ENCODE measurements around the gene INCENP. TPM values are rescaled to one million over a fixed set of nuclear protein-coding genes. Genes with fewer than 3 reads are reported as not detected.

The INCENP gene
- total and polyA plus RNA-seq, 4 donors, result 2.4 to 34.4 (median 4.7) TPM

- WGBS, result 90% methylated on average over 16 of the region's 16 CpGs
- peaks cover 0 to 16% (median 2%) of the 10 kb centered on the region in 4 donors for H3K36me3 ChIP-seq (ENCODE audit: control insufficient read depth in 4 of 4, insufficient read depth in 3 of 4, low read depth in 1 of 4, low read length in 3 of 4)
- no peak for TF ChIP-seq ATF3 (IDR thresholded peaks at IDR 0.05)
- TF ChIP-seq, protein P1, sequence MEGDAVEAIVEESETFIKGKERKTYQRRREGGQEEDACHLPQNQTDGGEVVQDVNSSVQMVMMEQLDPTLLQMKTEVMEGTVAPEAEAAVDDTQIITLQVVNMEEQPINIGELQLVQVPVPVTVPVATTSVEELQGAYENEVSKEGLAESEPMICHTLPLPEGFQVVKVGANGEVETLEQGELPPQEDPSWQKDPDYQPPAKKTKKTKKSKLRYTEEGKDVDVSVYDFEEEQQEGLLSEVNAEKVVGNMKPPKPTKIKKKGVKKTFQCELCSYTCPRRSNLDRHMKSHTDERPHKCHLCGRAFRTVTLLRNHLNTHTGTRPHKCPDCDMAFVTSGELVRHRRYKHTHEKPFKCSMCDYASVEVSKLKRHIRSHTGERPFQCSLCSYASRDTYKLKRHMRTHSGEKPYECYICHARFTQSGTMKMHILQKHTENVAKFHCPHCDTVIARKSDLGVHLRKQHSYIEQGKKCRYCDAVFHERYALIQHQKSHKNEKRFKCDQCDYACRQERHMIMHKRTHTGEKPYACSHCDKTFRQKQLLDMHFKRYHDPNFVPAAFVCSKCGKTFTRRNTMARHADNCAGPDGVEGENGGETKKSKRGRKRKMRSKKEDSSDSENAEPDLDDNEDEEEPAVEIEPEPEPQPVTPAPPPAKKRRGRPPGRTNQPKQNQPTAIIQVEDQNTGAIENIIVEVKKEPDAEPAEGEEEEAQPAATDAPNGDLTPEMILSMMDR (IDR thresholded peaks at IDR 0.05; ENCODE audit: low read depth, low read length, missing input control), result no peak
- no peak for TF ChIP-seq FOXA1 (IDR thresholded peaks at IDR 0.05)
- TF ChIP-seq FOXA2 (IDR thresholded peaks at IDR 0.05), result no peak
- no peak for TF ChIP-seq ZBTB33 (IDR thresholded peaks at IDR 0.05)
- no peak for TF ChIP-seq RXRA (IDR thresholded peaks at IDR 0.05)
- no peak for TF ChIP-seq REST (IDR thresholded peaks at IDR 0.05)
- TF ChIP-seq HNF4G (IDR thresholded peaks at IDR 0.05), result no peak
- TF ChIP-seq SP1 (IDR thresholded peaks at IDR 0.05), result no peak
- no peak for TF ChIP-seq GABPA (IDR thresholded peaks at IDR 0.05 in 1 of 2, conservative IDR thresholded peaks at IDR 0.05 in 1 of 2)
- no peak for TF ChIP-seq NR2F2 (IDR thresholded peaks at IDR 0.05)
- no peak for TF ChIP-seq EGR1 (IDR thresholded peaks at IDR 0.05; ENCODE audit: low read depth in 2 of 2)
- no peak for TF ChIP-seq RAD21 (IDR thresholded peaks at IDR 0.05)
- no peak for TF ChIP-seq TAF1 (conservative IDR thresholded peaks at IDR 0.05)
- TF ChIP-seq, protein P2, sequence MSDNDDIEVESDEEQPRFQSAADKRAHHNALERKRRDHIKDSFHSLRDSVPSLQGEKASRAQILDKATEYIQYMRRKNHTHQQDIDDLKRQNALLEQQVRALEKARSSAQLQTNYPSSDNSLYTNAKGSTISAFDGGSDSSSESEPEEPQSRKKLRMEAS (IDR thresholded peaks at IDR 0.05), result no peak
- no peak for TF ChIP-seq HNF4A (conservative IDR thresholded peaks at IDR 0.05)
- no peak for TF ChIP-seq JUND (IDR thresholded peaks at IDR 0.05)
- H3K9ac ChIP-seq (ENCODE audit: low read depth in 1 of 2, low read length in 2 of 2), result no peak overlapping the region
- no peaks in the 10 kb centered on the region for H3K27me3 ChIP-seq (ENCODE audit: control insufficient read depth in 4 of 4, insufficient read depth in 4 of 4, low read length in 3 of 4)
- no peak for DNase-seq (ENCODE audit: low spot score)
- H3K9me3 ChIP-seq (ENCODE audit: control insufficient read depth in 4 of 4, low read length in 3 of 4), result no peaks in the 10 kb centered on the region
- H3K4me3 ChIP-seq (ENCODE audit: low read depth in 1 of 3, low read length in 3 of 3), result no peak overlapping the region
- no peak overlapping the region for H3K27ac ChIP-seq (ENCODE audit: low read depth in 1 of 2, low read length in 2 of 2)
- H3K4me1 ChIP-seq (ENCODE audit: control insufficient read depth in 4 of 4, insufficient read depth in 4 of 4, low read length in 3 of 4), result no peaks in the 10 kb centered on the region
Measured at GRCh38 chr11:62133328-62134065, 9.7 kb downstream of the INCENP start.
